ENCODE measurements around the gene ANXA9. TPM values are rescaled to one million over a fixed set of nuclear protein-coding genes. Genes with fewer than 3 reads are reported as not detected.
A peak's percentile ranks its signal among the peaks of the same experiment; 100 is the strongest.

The ANXA9 gene
- polyA plus RNA-seq, 5 donors, result 7.7 to 9.7 (median 8.6) TPM

- no peak for DNase-seq
Observed at GRCh38 chr1:151002051-151002450, 20.0 kb downstream of the ANXA9 start.

GRCh38 chr1:151002611-151003010, 20.5 kb downstream of the ANXA9 start:
- DNase-seq, result no peak

GRCh38 chr1:151003180-151003579, 21.1 kb downstream of the ANXA9 start:
- DNase-seq, result no peak

GRCh38 chr1:151005729-151006319, 23.7 kb downstream of the ANXA9 start:
- DNase-seq, result no peak

GRCh38 chr1:151006327-151007052, 24.4 kb downstream of the ANXA9 start, which contains the start of gene MINDY1:
Gene MINDY1 (minus strand): TSS chr1:151006902. CDS start chr1:151002617, 4,285 bp downstream.
- DNase-seq, result peak; percentile 76 to 81

GRCh38 chr1:151007853-151008243, 25.8 kb downstream of the ANXA9 start:
- no peak for DNase-seq

- peak; percentile 99 for DNase-seq
Observed at GRCh38 chr1:151008244-151009205, 26.4 kb downstream of the ANXA9 start, which contains the start of gene PRUNE1. Gene PRUNE1 (plus strand): TSS chr1:151008449. CDS start chr1:151008633, 184 bp downstream.

GRCh38 chr1:151009206-151009587, 27.1 kb downstream of the ANXA9 start:
- no peak for DNase-seq

GRCh38 chr1:151009674-151010345, 27.7 kb downstream of the ANXA9 start:
- no peak for DNase-seq

GRCh38 chr1:151010346-151010726, 28.2 kb downstream of the ANXA9 start:
- DNase-seq, result no peak

GRCh38 chr1:151011154-151011850, 29.2 kb downstream of the ANXA9 start:
- DNase-seq, result no peak

GRCh38 chr1:151012684-151013471, 30.8 kb downstream of the ANXA9 start:
- no peak for DNase-seq

- DNase-seq, result peak; percentile 69 to 84
Observed at GRCh38 chr1:151013518-151013917, 31.4 kb downstream of the ANXA9 start.

GRCh38 chr1:151024540-151025146, 42.6 kb downstream of the ANXA9 start:
- peak in 1 of 2 donors; percentile 49 for DNase-seq

GRCh38 chr1:151026460-151026859, 44.4 kb downstream of the ANXA9 start:
- no peak for DNase-seq

GRCh38 chr1:151032164-151032563, 50.1 kb downstream of the ANXA9 start:
- DNase-seq, result no peak

GRCh38 chr1:151035167-151035566, 53.1 kb downstream of the ANXA9 start:
- no peak for DNase-seq

- no peak for DNase-seq
Observed at GRCh38 chr1:151036356-151036755, 54.3 kb downstream of the ANXA9 start, which contains the start of gene BNIPL. Gene BNIPL (plus strand): TSS chr1:151036586. CDS start chr1:151036726, 140 bp downstream.

- no peak for DNase-seq
Observed at GRCh38 chr1:151037032-151037431, 54.9 kb downstream of the ANXA9 start.

GRCh38 chr1:151039521-151039920, 57.4 kb downstream of the ANXA9 start:
- no peak for DNase-seq

All from right lung (tissue), 5 donors.